Astrocyte of the spinal cord (primary cell): ENCODE data around the gene ZNF341.

Source experiments
- DNase-seq: peaks from one replicate; pipeline ENCODE4 v3.0.0; 2011; ENCODE audit warnings: low read depth, low spot score
- H3K4me3 ChIP-seq: 2 replicates; pipeline ENCODE4 v1.5.1; 2011; ENCODE audit warnings: low read depth, mild to moderate bottlenecking, low read length, moderate library complexity
- CTCF ChIP-seq: IDR thresholded peaks from 2 replicates; pipeline ENCODE4 v1.5.1; 2012; ENCODE audit warnings: low read depth, mild to moderate bottlenecking, low read length, inconsistent platforms
- in situ Hi-C: cut with HindIII; loops from 2 replicates; pipeline ENCODE4 v1.10.0; 2017; ENCODE audit warnings: low sequenced_read_pairs

Gene ZNF341

GRCh38 chr20:33769043-33769442 lies 37.2 kb downstream of the ZNF341 start:
- in situ Hi-C loops: no loop called here
- H3K4me3 ChIP-seq: no peak overlapping the region
- TF ChIP-seq CTCF: no peak
- DNase-seq: no peak

- no peak for DNase-seq
- in situ Hi-C loops: no loop called here
- no peak for TF ChIP-seq CTCF
- no peak overlapping the region for H3K4me3 ChIP-seq
Measured at GRCh38 chr20:33770005-33770404, 38.2 kb downstream of the ZNF341 start.

- no peak overlapping the region for H3K4me3 ChIP-seq
- in situ Hi-C loops: no loop called here
- DNase-seq: no peak
- TF ChIP-seq CTCF: no peak
Measured at GRCh38 chr20:33771938-33772337, 40.1 kb downstream of the ZNF341 start.

- TF ChIP-seq CTCF: no peak
- H3K4me3 ChIP-seq: no peak overlapping the region
- no peak for DNase-seq
- in situ Hi-C loops: no loop called here
Measured at GRCh38 chr20:33772439-33772838, 40.6 kb downstream of the ZNF341 start.

- in situ Hi-C loops: no loop called here
- no peak overlapping the region for H3K4me3 ChIP-seq
- DNase-seq: no peak
- TF ChIP-seq CTCF: no peak
Measured at GRCh38 chr20:33773412-33774089, 41.8 kb downstream of the ZNF341 start.

- in situ Hi-C loops: no loop called here
- no peak for DNase-seq
- no peak overlapping the region for H3K4me3 ChIP-seq
- TF ChIP-seq CTCF: no peak
Measured at GRCh38 chr20:33777816-33778215, 46.0 kb downstream of the ZNF341 start.

- DNase-seq: no peak
- H3K4me3 ChIP-seq: no peak overlapping the region
- in situ Hi-C loops: no loop called here
- TF ChIP-seq CTCF: no peak
Measured at GRCh38 chr20:33781133-33781532, 49.3 kb downstream of the ZNF341 start.
